SK-N-MC (cell line): ENCODE measurements around the gene LMBRD2.

ENCODE experiments used
- EZH2 ChIP-seq: fragments of 200-600 bp; sonication (generic); IDR thresholded peaks from one replicate; pipeline ENCODE4 v1.6.1; 2017; ENCODE audit warnings: antibody characterized with exemption
- POLR2AphosphoS5 ChIP-seq: IDR thresholded peaks from 2 replicates; pipeline ENCODE4 v1.6.1; 2012; ENCODE audit warnings: mild to moderate bottlenecking, low read depth, low read length, borderline replicate concordance

DNA sequence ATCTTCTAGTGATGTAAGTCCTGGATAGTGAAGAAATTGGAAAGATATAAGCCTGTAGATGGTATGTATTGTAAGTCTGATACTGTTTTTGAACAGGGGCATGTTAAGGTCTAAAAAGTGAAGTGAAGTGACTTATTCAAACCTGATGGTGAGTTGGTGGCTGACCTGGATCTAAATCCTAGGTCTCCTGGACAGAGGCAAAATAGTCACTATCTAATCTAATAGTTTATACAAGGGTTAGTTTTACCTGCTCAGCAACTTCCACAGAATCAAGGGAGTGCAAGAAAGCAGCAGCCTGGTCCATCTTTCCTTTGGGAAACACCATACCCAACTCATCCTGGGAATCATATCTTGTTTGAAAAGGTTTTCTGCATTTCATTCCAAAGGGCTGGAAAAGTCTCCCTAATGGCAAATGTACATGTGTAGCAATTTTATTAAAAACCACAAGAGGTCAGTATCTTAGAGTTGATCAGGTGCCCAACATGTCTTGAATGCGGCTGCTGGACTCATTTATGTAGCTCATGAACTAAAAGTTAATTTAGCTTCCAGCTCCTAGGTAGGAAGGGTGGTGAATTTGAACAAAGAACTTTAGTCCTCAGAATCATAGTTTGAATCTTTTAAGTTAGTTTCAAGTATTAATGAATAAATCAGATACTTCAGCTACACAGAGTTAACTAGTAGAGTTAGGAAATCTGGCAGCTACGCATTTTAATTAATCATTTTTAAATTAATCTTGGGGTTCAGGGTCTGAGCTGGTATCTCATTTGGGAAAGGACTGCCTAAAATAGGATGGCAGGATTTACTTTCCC lies 26.2 kb upstream of the LMBRD2 start:
- no peak for TF ChIP-seq POLR2AphosphoS5
- TF ChIP-seq EZH2, result no peak
